GM08714 (cell line): Measurements from ENCODE around the gene PSMB5.
"Not testable (repeated sequence)": the region's sequence is repeated elsewhere in the genome, so short reads cannot be mapped to it uniquely, and the experiment has no call there.

ENCODE experiments used
- H3K4me3 ChIP-seq: fragments of 200-500 bp; sonication (Bioruptor generic); 2 replicates; pipeline ENCODE4 v1.5.1; 2014; ENCODE audit warnings: mild to moderate bottlenecking, low read length, inconsistent platforms
- ZNF274 ChIP-seq: IDR thresholded peaks from 2 replicates; pipeline ENCODE4 v1.6.1; 2012; ENCODE audit warnings: mild to moderate bottlenecking, low read depth, low read length

The PSMB5 gene

GRCh38 chr14:23023022-23023794, 11.5 kb downstream of the PSMB5 start:
- no peak for TF ChIP-seq ZNF274
- no peak overlapping the region for H3K4me3 ChIP-seq

- TF ChIP-seq ZNF274, result no peak
- no peak overlapping the region for H3K4me3 ChIP-seq
Observed at GRCh38 chr14:23021889-23022442, 12.7 kb downstream of the PSMB5 start.

GRCh38 chr14:23021434-23021833, 13.3 kb downstream of the PSMB5 start:
- no peak for TF ChIP-seq ZNF274
- no peak overlapping the region for H3K4me3 ChIP-seq

GRCh38 chr14:23020143-23021128, 14.3 kb downstream of the PSMB5 start:
- no peak overlapping the region for H3K4me3 ChIP-seq
- no peak for TF ChIP-seq ZNF274

- H3K4me3 ChIP-seq, result no peak overlapping the region
- no peak for TF ChIP-seq ZNF274
Observed at GRCh38 chr14:23018107-23018506, 16.6 kb downstream of the PSMB5 start.

- no peak for TF ChIP-seq ZNF274
- no peak overlapping the region for H3K4me3 ChIP-seq
Observed at GRCh38 chr14:23017091-23017490, 17.6 kb downstream of the PSMB5 start.

- H3K4me3 ChIP-seq, result no peak overlapping the region
- no peak for TF ChIP-seq ZNF274
Observed at GRCh38 chr14:23015618-23016017, 19.1 kb downstream of the PSMB5 start.

- not testable (repeated sequence) for H3K4me3 ChIP-seq
Observed at GRCh38 chr14:23013749-23014054, 21.0 kb downstream of the PSMB5 start.

GRCh38 chr14:23013054-23013748, 21.5 kb downstream of the PSMB5 start:
- H3K4me3 ChIP-seq, result no peak overlapping the region

GRCh38 chr14:23009939-23010726, 24.6 kb downstream of the PSMB5 start, which contains the start of gene C14orf93:
TSS of gene C14orf93 (minus strand) at chr14:23010143. CDS start at chr14:22999023, 11,120 bp downstream.
- no peak for TF ChIP-seq ZNF274
- H3K4me3 ChIP-seq, result peak within 1 kb of the TSS; percentile 55

More at GRCh38 chr14:23013054-23013748, 21.5 kb downstream of the PSMB5 start:
- TF ChIP-seq ZNF274, result no peak

- peak overlapping the region; percentile 55 for H3K4me3 ChIP-seq
- no peak for TF ChIP-seq ZNF274
Observed at GRCh38 chr14:23009483-23009938, 25.2 kb downstream of the PSMB5 start.

GRCh38 chr14:23008831-23009230, 25.9 kb downstream of the PSMB5 start:
- no peak for TF ChIP-seq ZNF274
- H3K4me3 ChIP-seq, result no peak overlapping the region; the same call in 1 of the 2 replicates
